ENCODE results near the gene SLC16A3.
"Not testable (repeated sequence)": the region's sequence is repeated elsewhere in the genome, so short reads cannot be mapped to it uniquely, and the experiment has no call there.

SLC16A3 gene

DNA sequence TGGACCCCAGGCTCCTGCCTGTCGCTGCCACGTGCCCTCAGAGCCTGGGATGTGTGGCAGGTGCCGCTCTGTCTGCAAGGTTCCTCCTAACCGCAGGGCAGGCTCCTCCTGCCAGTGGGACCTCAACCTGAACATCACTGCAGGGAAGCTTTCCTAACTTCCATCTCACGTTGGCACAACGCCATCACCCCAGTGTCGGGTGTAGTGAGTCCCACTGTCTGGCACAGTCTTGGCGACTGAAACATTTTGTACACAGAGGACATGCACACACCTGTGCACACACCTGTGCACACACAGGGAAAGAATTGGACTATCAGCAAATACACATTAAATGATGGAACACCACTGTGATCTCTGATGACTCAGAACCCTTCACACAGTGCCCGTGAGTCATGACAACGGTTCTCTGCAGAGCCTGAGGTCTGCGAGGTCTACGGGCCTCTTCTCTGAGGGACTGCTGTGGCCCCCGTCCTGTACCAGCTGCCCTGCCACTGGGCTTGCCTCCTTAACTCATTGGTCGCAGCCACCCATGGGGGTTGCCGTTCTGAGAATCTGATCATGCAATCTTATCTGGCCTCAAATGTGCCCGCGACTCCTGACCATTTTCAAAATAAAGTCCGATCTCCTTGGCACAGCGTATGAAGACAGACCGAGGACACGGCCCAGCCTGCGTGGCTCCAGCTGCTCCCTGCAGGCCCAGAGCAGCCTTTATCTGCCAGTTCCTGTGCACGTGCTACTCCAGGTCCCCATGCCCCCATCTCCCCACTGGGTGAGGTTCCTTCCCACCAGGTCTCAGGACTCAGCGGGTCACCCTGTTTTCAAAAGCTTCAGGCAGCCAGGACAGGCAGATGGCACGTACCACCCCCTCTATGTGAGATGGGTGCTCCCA, 23.8 kb upstream of the SLC16A3 start:
- peak; percentile 49 for DNase-seq

DNA sequence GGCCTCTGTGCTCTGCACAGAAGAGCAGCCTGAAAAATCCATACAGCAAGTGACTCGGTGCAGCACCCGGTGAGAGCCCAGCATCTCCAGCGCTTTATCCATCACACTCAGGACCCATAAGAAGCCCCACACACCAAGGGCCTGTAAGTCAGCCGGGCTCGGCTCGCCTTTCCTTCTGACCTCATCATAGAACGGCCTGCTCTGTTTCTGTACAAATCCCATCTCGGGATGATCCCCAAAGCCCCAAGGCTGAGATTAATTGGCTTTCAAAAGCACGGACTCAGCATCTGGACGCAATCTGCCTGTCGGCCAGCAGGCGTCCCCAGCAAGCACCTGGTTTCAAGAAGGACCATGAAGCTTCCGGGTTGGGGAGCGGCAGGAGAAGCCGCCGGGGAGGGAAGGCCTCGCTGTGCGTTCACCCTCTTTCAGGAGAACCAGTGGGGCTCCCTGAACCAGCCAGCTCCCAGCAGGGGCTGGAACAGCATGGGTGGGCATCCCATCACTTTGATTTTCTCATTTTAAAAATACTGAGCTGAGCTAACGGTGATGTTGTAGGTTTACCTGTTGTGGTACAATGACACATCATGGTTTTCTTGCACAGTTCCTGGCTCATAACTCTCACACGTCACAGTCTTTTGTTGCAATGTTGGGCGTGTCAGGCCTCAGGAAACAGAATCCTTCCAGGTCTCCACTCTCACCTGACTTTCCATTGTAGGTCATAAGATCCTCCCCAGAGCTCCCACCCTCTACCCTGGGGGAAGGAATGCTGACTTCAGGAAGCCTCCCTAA, 22.9 kb upstream of the SLC16A3 start:
- DNase-seq = peak; percentile 72

DNA sequence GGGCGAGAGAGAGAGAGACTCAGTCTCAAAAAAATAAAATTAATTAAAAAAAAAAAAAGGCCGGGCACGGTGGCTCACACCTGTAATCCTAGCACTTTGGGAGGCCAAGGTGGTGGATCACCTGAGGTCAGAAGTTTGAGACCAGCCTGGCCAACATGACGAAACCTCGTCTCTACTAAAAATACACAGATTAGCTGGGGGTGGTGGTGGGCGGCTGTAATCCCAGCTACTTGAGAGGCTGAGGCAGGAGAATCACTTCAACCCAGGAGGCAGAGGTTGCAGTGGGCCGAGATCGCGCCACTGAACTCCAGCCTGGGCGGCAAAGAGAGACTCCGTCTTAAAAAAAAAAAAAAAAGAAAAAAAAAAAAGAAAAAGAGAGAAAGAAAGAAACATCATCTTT, 18.2 kb upstream of the SLC16A3 start:
- not testable (repeated sequence) for DNase-seq

DNA sequence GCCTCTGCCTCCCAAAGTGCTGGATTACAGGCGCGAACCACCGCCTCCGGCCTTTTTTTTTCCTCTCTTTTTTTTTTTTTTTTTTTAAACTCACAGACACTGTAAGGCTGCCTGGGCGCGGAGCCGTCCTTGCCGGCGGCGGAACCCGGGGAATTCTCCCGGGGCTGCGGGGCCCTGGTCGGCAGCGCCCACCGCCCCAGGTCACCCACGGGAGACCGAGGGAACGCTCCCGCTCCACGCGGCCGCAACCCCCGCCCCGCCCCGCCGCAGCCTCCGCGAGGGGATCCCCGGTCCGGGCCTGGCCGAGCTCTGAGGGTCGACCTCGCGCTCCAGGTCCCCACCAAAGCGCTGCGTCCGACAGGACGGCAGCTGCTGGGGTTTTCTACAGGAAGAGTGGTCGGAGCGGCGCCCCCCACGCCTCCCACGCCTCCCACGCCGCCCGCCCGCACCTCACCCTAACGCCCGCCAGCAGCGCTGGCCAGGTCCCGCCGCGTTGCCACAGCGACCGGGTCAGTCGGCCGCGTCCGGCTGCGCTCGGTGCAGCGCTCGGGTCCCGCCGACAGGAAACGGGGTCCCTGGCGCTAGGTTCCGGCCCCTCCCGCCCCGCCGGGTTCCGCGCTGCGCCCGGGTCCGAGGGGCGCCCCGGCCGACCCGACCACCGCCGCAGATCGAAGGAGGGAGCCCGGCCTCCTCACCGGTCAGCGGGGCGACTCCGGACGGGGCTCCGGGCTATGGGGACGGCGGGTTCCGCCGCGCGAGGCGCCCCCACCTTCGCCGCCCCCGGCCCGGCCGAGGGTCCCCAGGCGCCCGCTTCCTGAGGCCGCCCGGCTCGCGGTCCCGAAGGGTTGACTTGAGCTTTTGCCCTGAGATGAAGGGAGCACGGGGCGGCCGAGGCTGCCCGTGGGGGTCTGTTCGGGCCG, 16.3 kb upstream of the SLC16A3 start, which contains the start of gene CCDC57:
TSS of gene CCDC57 (minus strand) at position 512 of the 920 bp plus-strand sequence. CDS start 10,898 bp downstream, outside the sequence.
- peak; percentile 78 for DNase-seq

DNA sequence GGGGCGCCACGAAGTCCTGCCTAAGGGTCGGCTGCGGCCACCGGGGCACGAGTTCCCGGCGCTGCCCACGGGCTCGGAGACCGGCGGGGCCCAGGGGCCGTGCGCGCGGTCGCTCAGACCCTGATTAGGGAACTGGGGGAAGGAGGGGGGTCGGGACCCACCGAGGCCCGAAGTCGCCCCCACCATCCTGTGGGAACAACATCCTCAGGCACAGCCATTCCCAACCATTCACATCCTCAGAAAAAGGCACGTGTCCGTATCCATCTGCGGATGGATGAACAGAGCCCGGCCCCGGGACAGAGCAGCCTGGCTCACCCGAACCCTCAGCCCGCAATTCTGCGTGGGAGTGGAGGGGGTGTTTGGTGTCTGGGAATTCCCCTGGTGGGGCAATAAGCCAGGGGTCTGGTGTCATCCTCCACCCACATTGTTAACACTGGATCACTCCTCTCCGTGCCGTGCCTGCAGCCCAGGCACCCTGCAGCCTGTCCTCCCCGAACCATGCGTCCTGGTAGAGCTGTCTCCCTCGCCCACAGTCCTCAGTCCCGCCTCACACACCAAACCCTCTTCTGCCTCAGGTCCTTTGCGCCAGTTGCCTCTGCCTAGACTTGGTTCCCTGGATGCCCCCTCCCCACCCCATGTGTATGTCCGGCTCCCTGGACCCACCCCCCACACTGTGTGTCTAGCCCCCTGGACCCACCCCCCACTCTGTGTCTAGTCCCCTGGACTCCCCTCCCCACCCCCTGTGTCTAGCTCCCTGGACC, 15.4 kb upstream of the SLC16A3 start:
- DNase-seq = peak; percentile 54

DNA sequence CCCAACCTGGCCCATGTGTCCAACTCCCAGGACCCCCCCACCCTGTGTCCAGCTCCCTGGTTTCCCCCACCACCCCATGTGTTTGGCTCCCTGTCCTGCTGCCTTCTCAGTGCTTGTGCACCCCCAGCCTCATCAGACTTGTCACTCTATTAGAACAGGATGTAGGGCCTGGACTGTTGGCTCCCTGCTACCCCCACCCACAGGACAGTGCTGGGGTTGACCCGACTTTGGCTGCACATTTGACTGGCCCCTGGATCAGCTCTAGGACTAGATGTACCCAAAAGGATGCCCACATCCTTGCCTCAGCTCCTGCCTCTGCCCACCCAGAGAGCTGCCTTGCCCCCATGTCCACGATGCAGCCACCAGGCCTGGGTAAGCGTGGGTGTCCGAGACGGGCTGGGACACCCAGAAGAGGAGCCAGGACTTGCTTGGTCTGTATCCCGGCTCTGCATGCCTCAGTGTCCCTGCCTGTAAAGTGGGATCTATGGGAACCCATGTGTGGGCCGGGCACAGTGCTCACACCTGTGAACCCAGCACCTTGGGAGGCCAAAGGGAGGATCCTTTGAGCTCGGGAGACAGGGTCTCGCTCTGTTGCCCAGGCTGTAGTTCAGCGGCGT, 14.7 kb upstream of the SLC16A3 start:
- DNase-seq = no peak

DNA sequence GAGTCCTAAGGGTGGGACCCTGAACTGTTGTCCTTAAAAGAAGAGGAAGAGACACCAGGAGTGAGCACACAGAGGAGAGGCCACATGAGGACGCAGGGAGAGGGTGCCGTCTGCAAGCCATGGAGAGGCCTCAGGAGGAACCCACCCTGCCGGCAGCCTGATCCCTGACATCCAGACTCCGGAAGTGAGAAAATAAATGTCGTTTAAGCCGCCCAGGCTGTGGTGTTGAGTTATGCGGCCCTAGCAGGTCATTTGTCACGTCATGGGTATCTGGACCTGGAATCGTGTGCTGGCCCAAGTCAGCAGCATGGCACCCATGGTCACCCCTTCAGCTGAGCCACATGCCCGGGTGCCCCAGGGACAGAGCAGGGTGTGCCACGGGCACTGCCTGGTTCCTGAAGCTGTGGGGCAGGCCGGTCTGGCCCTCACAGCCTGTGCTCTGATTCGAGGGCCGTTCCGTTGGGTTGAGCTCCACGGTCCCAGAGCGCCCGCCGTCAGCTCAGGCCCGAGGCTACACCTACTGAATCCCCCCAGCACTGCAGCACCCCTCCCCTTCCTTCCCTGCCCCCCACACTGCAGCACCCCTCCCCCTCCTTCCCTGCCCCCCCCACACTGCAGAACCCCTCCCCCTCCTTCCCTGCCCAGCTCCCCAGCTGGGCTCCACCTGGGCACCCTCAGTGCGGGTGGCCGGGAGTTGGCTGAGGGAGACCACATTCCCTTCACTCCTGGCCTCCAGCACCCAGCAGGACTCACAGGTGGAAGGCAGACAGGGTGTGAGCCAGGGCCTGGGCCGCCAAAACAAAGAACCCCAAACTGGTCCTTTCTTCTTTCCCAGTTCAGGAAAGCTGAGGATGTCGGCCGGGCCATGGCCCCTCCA, 13.5 kb upstream of the SLC16A3 start:
- DNase-seq = peak; percentile 42

DNA sequence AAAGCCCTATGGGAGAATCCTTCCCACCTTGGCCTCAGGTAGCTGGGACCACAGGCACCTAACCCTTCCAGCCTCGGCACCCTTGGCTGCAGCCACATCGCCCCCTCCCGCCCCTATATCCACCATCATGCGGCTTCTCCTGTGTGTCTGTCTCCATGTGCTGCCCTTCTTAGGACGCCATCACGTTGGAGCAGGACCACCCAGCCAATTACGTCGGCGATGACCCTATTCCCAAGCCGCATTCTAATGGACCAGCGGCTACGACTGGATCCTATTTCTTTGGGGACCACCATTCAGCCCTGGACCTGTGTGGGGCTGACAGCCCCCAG, 12.9 kb upstream of the SLC16A3 start:
- DNase-seq = no peak

DNA sequence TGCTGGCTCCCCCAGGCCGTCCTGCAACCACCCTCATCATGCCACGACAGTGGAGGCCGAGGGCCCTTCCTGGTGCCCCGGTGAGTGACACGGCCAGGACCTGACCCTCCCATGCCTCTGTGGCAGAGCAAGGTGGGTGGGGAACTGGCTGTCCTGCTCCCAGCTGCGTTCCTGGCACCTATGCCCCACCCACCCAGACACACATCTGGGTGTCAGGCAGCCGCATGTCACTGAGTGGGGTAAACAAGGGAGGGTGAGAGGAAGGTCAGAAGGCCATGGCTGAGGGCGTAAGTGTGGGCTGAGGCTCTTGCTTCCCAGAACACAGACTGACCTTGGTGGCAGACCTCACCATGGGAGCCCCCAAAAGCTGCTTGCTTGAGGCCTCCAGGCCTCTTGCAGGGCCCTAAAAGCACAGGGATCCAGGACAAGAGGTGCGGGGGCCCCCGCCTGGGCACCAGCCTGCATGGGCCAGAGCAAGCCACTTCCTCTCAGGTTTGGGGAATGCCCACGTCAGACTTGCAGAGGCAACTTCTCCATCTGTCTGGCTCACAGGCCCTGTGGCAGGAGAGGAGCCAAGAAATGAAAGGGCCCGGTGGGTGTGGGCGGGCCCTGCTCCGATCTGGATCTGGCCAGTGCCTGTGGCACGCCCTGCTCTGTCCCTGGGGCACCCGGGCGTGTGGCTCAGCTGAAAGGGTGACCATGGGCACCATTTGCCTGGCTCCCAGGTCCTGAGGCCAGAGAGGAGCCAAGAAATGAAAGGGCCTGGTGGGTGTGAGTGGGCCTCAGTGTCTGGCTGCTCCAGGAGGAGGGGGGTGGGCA, 12.3 kb upstream of the SLC16A3 start:
- DNase-seq = peak; percentile 49

DNA sequence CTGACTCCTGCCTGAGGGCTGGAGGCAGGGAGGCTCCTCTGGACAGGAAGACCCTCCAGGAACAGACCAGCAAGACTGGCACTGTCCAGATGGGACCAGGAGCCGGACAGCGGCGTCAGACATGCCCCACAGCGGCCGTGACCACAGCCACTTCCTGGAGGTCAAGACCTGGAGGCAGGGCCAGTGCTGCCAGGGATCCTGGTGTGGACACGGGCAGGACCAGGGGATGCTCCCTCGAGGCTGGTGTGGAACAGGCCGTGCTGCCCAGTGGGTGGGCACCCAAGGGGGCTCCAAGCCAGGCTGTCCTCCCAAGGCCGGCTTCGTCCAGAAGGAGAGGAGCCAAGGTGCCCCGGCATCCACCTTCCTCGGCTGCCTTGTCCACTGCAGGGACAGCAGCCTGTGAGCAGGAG, 11.7 kb upstream of the SLC16A3 start:
- no peak for DNase-seq

DNA sequence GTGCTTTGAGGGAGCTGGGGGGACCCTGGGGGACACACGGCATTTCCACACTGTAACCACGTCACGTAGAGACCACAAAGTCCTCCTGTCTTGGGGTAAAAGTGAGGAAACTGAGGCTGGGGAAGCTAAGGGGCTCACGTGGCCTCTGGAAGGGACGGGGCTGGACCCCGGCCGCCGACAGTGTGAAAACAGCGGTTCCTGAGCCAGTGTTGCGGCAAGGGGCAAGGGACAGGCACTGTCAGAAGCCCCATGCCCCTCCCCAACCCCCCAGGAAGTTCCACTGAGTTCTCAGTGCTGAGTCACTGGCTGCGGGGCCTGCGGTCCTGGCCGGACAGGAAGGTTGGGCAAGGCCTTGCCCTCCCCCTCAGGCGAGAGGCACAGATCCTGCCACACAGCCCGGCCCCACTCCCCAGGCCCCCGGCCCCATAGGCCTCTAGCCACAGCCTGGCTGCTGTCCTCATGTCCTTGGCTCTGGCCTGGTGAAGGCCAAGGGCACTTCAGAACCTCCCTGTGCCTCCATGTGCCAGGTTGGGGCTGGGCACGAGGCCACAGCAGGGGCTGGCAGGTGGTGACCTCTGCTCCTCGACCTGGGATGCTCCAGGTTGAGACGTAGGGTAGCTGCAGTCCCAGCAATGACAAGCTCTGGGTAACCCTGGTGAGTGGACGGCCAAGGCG, 11.2 kb upstream of the SLC16A3 start:
- DNase-seq = no peak

DNA sequence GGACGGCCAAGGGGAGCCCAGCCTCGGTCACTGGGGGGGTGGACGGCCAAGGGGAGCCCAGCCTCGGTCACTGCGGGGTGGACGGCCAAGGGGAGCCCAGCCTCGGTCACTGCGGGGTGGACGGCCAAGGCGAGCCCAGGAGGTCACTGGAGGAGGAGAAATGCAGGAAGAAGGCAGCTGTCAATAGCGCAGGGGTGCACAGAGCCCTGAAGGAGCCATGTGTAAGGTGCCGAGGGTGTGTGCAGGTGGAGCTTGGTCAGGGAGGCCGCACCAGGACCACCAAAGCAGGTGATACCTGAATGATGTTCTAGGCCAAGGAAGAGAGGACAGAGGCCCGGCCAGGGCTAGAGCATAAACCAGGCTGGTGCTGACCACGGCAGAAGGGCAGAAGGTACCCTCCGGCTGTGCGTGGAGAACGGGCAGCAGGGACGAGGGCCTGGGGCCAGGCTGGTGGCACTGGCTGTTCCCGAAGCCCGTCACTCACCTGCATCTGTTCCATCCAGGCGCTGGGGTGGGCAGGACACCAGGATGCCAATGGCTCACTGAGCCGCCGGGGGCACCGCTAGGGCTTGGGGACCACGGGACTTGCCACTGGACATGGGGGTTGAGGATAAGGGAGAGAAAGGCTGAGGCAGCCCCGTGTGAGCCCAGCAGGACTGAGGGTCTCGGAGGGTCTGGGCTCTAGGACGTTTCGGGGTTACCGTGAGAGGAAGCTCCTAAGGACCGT, 10.3 kb upstream of the SLC16A3 start:
- no peak for DNase-seq

DNA sequence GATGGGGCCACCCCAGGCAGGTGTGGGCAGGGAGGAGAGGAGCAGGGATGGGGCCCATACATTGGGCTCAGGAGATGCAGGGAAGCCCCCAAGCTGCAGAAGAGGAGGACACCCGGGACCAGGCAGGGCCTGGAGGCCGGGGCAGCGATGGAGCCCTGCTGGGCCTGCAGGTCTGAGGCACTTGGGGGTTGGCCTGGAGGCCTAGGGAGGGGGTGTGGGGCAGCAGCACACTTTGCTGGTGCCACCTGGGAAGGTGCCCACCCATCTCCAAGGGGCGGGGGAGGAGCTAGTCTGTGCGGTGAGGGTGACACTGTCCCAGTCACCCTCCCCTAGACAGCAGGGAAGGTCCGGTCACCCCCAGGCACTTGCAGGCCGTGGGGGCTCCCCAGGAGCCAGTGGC, 9.8 kb upstream of the SLC16A3 start:
- DNase-seq = no peak

DNA sequence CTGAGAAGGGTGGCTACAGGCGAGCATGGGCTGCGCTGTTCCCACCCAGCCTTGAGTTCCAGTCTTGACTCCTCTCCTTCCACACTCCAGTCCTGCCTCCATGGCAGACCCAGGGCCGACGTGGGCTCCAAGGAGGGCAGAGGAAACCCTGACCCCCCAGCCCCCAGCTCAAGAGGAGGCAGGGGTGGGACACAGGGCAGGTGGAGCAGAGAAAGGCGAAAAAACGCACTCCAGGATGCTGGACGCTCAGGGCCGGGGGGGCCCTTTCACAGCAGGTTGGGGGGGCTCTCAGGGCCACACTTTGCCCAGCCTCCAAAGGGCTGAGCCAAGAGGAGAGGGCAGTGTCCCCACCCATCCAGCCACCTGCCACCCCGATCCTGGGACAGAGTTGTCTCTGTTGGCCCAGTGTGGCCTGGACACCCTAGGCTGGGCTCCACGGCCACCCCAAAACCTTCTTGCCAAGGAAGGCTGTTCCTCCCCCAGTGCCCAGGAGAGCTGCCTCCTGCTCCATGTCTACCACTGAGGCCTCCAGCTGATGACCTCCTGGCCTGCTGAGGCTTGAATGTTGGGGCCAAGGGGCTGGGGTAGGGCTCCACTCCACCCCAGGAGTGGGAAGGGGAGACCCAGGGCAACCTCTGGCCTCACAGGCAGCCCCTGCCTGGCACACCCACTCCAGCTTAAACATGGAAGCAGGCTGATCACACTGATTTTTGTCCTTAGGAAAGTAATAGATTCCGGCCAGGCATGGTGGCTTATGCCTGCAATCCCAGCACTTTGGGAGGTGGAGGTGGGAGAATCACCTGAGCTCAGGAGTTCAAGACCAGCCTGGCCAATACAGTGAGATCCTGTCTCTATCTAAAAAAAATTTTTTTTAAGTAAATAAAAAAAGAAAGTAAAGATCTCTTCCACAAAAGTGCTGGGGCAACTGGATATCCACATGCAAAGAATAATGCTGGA, 8.8 kb upstream of the SLC16A3 start:
- no peak for DNase-seq

DNA sequence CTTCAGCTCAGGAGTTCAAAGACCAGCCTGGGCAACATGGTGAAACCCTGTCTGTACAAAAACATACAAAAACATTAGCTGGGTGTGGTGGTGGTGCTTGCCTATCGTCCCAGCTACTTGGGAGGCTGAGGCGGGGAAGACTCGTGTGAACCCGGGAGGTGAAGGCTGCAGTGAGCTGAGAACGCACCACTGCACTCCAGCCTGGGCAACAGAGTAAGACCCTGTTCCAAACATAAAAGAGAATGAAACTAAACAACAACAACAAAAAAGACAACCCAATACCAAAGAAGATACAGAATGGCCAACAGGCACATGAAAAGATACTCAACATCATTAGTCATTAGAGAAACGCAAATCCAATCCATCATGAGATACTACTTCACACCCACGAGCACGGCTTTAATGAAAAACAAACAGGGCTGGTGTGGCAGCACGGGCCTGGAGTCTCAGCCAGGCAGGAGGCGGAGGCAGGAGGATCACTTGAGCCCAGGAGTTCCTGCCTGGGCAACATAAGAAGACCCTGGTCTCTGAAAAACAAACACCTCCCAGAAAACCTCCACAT, 7.4 kb upstream of the SLC16A3 start:
- no peak for DNase-seq

DNA sequence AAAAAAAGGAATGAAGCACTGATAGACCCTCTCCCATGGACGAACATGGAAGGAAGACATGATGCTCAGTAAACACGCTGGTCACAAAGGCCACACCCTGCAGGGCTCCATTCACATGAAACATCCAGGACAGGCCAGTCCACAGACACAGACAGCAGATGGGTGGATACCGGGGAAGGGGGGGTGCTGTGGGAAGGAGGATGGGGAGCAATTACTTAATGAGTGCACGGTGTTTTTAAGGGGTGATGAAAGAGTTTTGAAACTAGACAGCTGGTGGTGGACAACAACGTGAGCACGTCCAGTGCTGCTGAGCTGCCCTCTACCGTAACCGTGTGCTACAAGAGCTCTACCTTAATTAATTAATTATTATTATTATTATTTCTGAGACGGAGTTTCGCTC, 6.0 kb upstream of the SLC16A3 start:
- no peak for DNase-seq

DNA sequence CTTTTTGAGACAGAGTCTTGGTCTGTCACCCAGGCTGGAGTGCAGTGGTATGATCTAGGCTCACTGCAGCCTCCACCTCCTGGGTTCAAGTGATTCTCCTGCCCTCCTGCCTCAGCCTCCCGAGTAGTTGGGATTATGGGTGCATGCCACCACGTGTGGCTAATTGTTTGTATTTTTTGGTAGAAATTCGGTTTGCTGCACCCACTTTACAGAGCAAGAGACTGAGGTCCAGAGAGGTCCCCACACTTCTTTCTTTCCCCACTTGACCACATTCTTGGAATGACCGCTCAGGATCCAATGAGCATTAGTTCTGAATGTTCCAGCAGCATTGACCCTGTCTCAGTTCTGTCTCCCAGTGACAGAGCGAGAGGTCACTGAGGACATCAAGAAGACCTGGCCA, 5.3 kb upstream of the SLC16A3 start:
- no peak for DNase-seq

Data from NK-92 treated with Interleukin-12 subunit alpha and Interleukin-12 subunit beta, amount 100 ng/mL, for 24 hours (cell line).